Karpas-422 (cell line): ENCODE measurements around the gene PTPRG. TPM values are rescaled to one million over a fixed set of nuclear protein-coding genes. Genes with fewer than 3 reads are reported as not detected.

Experiments
- DNase-seq: peaks from one replicate; pipeline ENCODE4 v3.0.0-alpha.2; 2015
- H2AFZ ChIP-seq: fragments of 200-600 bp; sonication (generic); 2 replicates; pipeline ENCODE4 v1.6.1; 2014; ENCODE audit warnings: antibody characterized with exemption, low read length, mixed read lengths
- H3K27ac ChIP-seq: fragments of 200-600 bp; sonication (generic); 2 replicates; pipeline ENCODE4 v1.5.1; 2014; ENCODE audit warnings: mild to moderate bottlenecking, low read length, moderate library complexity
- H3K27me3 ChIP-seq: fragments of 200-600 bp; sonication (generic); 2 replicates; pipeline ENCODE4 v1.6.1; 2014; ENCODE audit warnings: low read length, mixed read lengths
- H3K36me3 ChIP-seq: fragments of 200-600 bp; sonication (generic); 2 replicates; pipeline ENCODE4 v1.6.1; 2014; ENCODE audit warnings: low read length, mixed read lengths; ENCODE audit not compliant: insufficient read depth
- H3K4me1 ChIP-seq: fragments of 200-600 bp; sonication (generic); 2 replicates; pipeline ENCODE4 v1.6.1; 2014; ENCODE audit warnings: mild to moderate bottlenecking, low read length, mixed read lengths
- H3K4me2 ChIP-seq: fragments of 200-600 bp; sonication (generic); 2 replicates; pipeline ENCODE4 v1.6.1; 2014; ENCODE audit warnings: low read length, low read depth, mild to moderate bottlenecking; ENCODE audit not compliant: poor library complexity, severe bottlenecking
- H3K4me3 ChIP-seq: fragments of 200-600 bp; sonication (generic); 2 replicates; pipeline ENCODE4 v1.5.1; 2014; ENCODE audit warnings: mild to moderate bottlenecking, antibody characterized with exemption, low read length, mixed read lengths
- H3K79me2 ChIP-seq: fragments of 200-600 bp; sonication (generic); 2 replicates; pipeline ENCODE4 v1.6.1; 2014; ENCODE audit warnings: mild to moderate bottlenecking, low read length, mixed read lengths
- H3K9ac ChIP-seq: fragments of 200-600 bp; sonication (generic); 2 replicates; pipeline ENCODE4 v1.6.0; 2014; ENCODE audit warnings: low read length
- H3K9me2 ChIP-seq: fragments of 200-600 bp; sonication (generic), shearing (Covaris generic); replicated peaks from 2 replicates; pipeline ENCODE4 v1.6.0; 2014; ENCODE audit warnings: mild to moderate bottlenecking, low read length, moderate library complexity; ENCODE audit not compliant: insufficient read depth
- H3K9me3 ChIP-seq: fragments of 300-700, 200-600 bp; sonication (generic); 2 replicates; pipeline ENCODE4 v1.6.1; 2014; ENCODE audit warnings: low read length, mixed read lengths
- H4K20me1 ChIP-seq: fragments of 200-600 bp; sonication (generic); 2 replicates; pipeline ENCODE4 v1.6.1; 2014; ENCODE audit warnings: mild to moderate bottlenecking, antibody characterized with exemption, low read length, low read depth; ENCODE audit not compliant: insufficient read depth
- total RNA-seq: library from RNA; depleted of rRNA; stranded (reverse); fragments of >200 nt; shearing (Covaris generic); gene quantifications from 2 replicates; pipeline ENCODE4 v1.2.3, GENCODE V29; 2014; ENCODE audit warnings: low replicate concordance

Gene PTPRG
- total RNA-seq, 1 experiment from 2014 or later: not detected

GRCh38 chr3:62284442-62284841 is 723.1 kb downstream of the PTPRG start:
- H3K4me3 ChIP-seq: no peak overlapping the region
- DNase-seq: no peak

GRCh38 chr3:62287392-62287927 is 726.1 kb downstream of the PTPRG start:
- H3K4me2 ChIP-seq: no peak overlapping the region
- H4K20me1 ChIP-seq: no peaks in the 10 kb centered on the region
- H3K36me3 ChIP-seq: no peaks in the 10 kb centered on the region
- DNase-seq: peak; percentile 63
- H3K9me3 ChIP-seq: no peaks in the 10 kb centered on the region
- no peak overlapping the region for H3K4me3 ChIP-seq
- peaks cover 16% of the 10 kb centered on the region for H3K4me1 ChIP-seq
- no peak overlapping the region for H3K27ac ChIP-seq
- no peaks in the 10 kb centered on the region for H3K79me2 ChIP-seq
- no peaks in the 10 kb centered on the region for H3K27me3 ChIP-seq
- no peaks in the 10 kb centered on the region for H3K9me2 ChIP-seq
- no peak overlapping the region for H3K9ac ChIP-seq
- no peak overlapping the region for H2AFZ ChIP-seq

More at GRCh38 chr3:62284442-62284841, 723.1 kb downstream of the PTPRG start:
- H3K9ac ChIP-seq: no peak overlapping the region
- H3K27ac ChIP-seq: no peak overlapping the region
- no peaks in the 10 kb centered on the region for H3K79me2 ChIP-seq
- no peak overlapping the region for H2AFZ ChIP-seq
- no peaks in the 10 kb centered on the region for H3K9me3 ChIP-seq
- no peak overlapping the region for H3K4me2 ChIP-seq
- no peaks in the 10 kb centered on the region for H3K36me3 ChIP-seq
- H4K20me1 ChIP-seq: no peaks in the 10 kb centered on the region
- peaks cover 16% of the 10 kb centered on the region for H3K4me1 ChIP-seq
- no peaks in the 10 kb centered on the region for H3K9me2 ChIP-seq
- no peaks in the 10 kb centered on the region for H3K27me3 ChIP-seq

GRCh38 chr3:62289922-62290321 is 728.6 kb downstream of the PTPRG start:
- H3K4me3 ChIP-seq: no peak overlapping the region
- no peak overlapping the region for H3K4me2 ChIP-seq
- H3K9me2 ChIP-seq: no peaks in the 10 kb centered on the region
- no peak overlapping the region for H3K9ac ChIP-seq
- H4K20me1 ChIP-seq: no peaks in the 10 kb centered on the region
- H3K9me3 ChIP-seq: no peaks in the 10 kb centered on the region
- H3K27ac ChIP-seq: no peak overlapping the region
- H2AFZ ChIP-seq: no peak overlapping the region
- no peaks in the 10 kb centered on the region for H3K79me2 ChIP-seq
- DNase-seq: no peak
- H3K36me3 ChIP-seq: no peaks in the 10 kb centered on the region
- no peaks in the 10 kb centered on the region for H3K27me3 ChIP-seq
- H3K4me1 ChIP-seq: peaks cover 16% of the 10 kb centered on the region

GRCh38 chr3:62293051-62293780 is 731.8 kb downstream of the PTPRG start:
- Histone ChIP-seq H3K4me2 (no peak overlapping the region), H3K36me3 (no peaks in the 10 kb centered on the region), H3K4me1 (no peaks in the 10 kb centered on the region), H3K9me2 (no peaks in the 10 kb centered on the region), H3K4me3 (no peak overlapping the region), H4K20me1 (no peaks in the 10 kb centered on the region), H3K27me3 (no peaks in the 10 kb centered on the region), H3K9ac (no peak overlapping the region), H3K27ac (no peak overlapping the region), H3K9me3 (no peaks in the 10 kb centered on the region), H3K79me2 (no peaks in the 10 kb centered on the region), H2AFZ (no peak overlapping the region)
- DNase-seq: no peak

DNA sequence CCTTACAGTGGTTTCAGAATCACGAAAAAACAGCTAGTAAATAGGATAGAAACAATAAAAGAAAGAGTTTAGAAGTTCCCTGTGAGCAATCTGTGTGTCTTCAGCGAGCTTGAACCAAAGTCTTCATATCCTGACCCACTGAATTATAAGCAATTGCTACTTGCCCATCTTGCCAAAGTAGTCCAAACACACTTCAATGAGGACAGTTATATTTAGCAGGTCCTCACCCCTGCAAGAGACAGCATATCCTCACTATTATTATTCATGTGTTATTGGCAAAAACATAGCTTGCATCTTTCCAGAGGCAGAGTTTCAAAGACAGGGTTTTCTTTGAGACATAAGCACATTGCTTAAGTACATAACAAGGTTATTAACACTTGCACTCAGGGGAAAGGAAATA is 734.2 kb downstream of the PTPRG start:
- Histone ChIP-seq H3K27ac (no peak overlapping the region), H2AFZ (no peak overlapping the region), H3K4me3 (no peak overlapping the region), H3K9me3 (no peaks in the 10 kb centered on the region), H3K9me2 (no peaks in the 10 kb centered on the region), H3K4me2 (no peak overlapping the region), H3K27me3 (no peaks in the 10 kb centered on the region), H4K20me1 (no peaks in the 10 kb centered on the region), H3K36me3 (no peaks in the 10 kb centered on the region), H3K4me1 (no peaks in the 10 kb centered on the region), H3K9ac (no peak overlapping the region), H3K79me2 (no peaks in the 10 kb centered on the region)
- DNase-seq: no peak

- no peaks in the 10 kb centered on the region for H4K20me1 ChIP-seq
- no peaks in the 10 kb centered on the region for H3K27me3 ChIP-seq
- H3K36me3 ChIP-seq: no peaks in the 10 kb centered on the region
- no peak overlapping the region for H3K4me2 ChIP-seq
- H3K4me3 ChIP-seq: no peak overlapping the region
- no peaks in the 10 kb centered on the region for H3K4me1 ChIP-seq
- H3K9me3 ChIP-seq: no peaks in the 10 kb centered on the region
- H3K79me2 ChIP-seq: no peaks in the 10 kb centered on the region
- DNase-seq: no peak
- no peak overlapping the region for H3K27ac ChIP-seq
- H2AFZ ChIP-seq: no peak overlapping the region
- no peaks in the 10 kb centered on the region for H3K9me2 ChIP-seq
- no peak overlapping the region for H3K9ac ChIP-seq
These were observed 739.2 kb downstream of the PTPRG start for GRCh38 chr3:62300617-62301016.

GRCh38 chr3:62312201-62312600 is 750.8 kb downstream of the PTPRG start:
- Histone ChIP-seq H3K9me3 (no peaks in the 10 kb centered on the region), H3K4me2 (no peak overlapping the region), H3K36me3 (no peaks in the 10 kb centered on the region), H3K4me1 (no peaks in the 10 kb centered on the region), H3K27ac (no peak overlapping the region), H2AFZ (no peak overlapping the region), H4K20me1 (no peaks in the 10 kb centered on the region), H3K9me2 (no peaks in the 10 kb centered on the region), H3K4me3 (no peak overlapping the region), H3K27me3 (no peaks in the 10 kb centered on the region), H3K79me2 (no peaks in the 10 kb centered on the region), H3K9ac (no peak overlapping the region)
- no peak for DNase-seq

DNA sequence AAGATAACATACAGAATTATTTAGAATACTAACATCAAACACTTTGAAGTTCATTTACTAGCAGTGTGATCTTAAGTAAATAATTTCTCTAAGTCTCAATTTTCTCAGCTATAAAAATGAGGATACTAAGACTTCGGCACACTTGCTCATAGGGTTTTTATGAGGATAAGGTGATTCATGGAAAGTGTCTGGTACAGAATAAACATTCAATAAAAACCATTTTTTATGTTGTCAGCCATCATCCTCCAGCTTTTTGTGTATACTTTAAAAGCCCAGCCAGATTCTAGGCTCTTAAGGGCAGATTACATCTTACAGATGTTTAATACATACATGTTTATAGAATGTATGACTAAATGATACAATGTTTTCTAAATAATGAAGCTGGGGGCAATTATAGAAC is 755.2 kb downstream of the PTPRG start:
- H3K9me3 ChIP-seq: no peaks in the 10 kb centered on the region
- no peak overlapping the region for H3K27ac ChIP-seq
- H3K36me3 ChIP-seq: no peaks in the 10 kb centered on the region
- no peak overlapping the region for H3K4me3 ChIP-seq
- no peak overlapping the region for H2AFZ ChIP-seq
- no peaks in the 10 kb centered on the region for H3K79me2 ChIP-seq
- no peak overlapping the region for H3K4me2 ChIP-seq
- H3K4me1 ChIP-seq: no peaks in the 10 kb centered on the region
- H3K27me3 ChIP-seq: no peaks in the 10 kb centered on the region
- no peak for DNase-seq
- no peaks in the 10 kb centered on the region for H3K9me2 ChIP-seq
- no peak overlapping the region for H3K9ac ChIP-seq
- H4K20me1 ChIP-seq: no peaks in the 10 kb centered on the region
